ENCODE data around the gene SLC7A14.

SLC7A14 gene

GRCh38 chr3:170424879-170425278 is 161.0 kb downstream of the SLC7A14 start:
- DNase-seq = no peak

GRCh38 chr3:170423001-170423615 is 162.8 kb downstream of the SLC7A14 start:
- DNase-seq = no peak

- no peak for DNase-seq
Measured at GRCh38 chr3:170421758-170422157, 164.1 kb downstream of the SLC7A14 start.

- no peak for DNase-seq
Measured at GRCh38 chr3:170421111-170421641, 164.7 kb downstream of the SLC7A14 start.

- no peak for DNase-seq
Measured at GRCh38 chr3:170420307-170420821, 165.5 kb downstream of the SLC7A14 start.

GRCh38 chr3:170419557-170420087 is 166.3 kb downstream of the SLC7A14 start:
- DNase-seq = no peak

- DNase-seq = no peak
Measured at GRCh38 chr3:170418422-170419398, 167.2 kb downstream of the SLC7A14 start, which contains the start of gene CLDN11. Gene CLDN11 (plus strand): TSS chr3:170418868. CDS start chr3:170419067, 199 bp downstream.

- DNase-seq = no peak
Measured at GRCh38 chr3:170417090-170417489, 168.8 kb downstream of the SLC7A14 start.

- no peak for DNase-seq
Measured at GRCh38 chr3:170414202-170414663, 171.6 kb downstream of the SLC7A14 start.

GRCh38 chr3:170413291-170413690 is 172.6 kb downstream of the SLC7A14 start:
- DNase-seq = no peak

GRCh38 chr3:170410428-170411029 is 175.3 kb downstream of the SLC7A14 start:
- no peak for DNase-seq
